Liver (tissue), 3 donors: Measurements from ENCODE around the gene FCRL5.

Experiments used
- GABPA ChIP-seq, 2 donors: IDR thresholded peaks in 1 of 2; conservative IDR thresholded peaks in 1 of 2; 2 replicates each; pipeline ENCODE4 v1.6.1; 2016; ENCODE audit warnings: antibody characterized with exemption in 2 of 2, mild to moderate bottlenecking in 1 of 2, moderate library complexity in 1 of 2
- MAX ChIP-seq: IDR thresholded peaks from 2 replicates; pipeline ENCODE4 v1.6.1; 2016; ENCODE audit warnings: antibody characterized with exemption
- TF ChIP-seq, protein P1 (sequence below): fragments of 150-350 bp; IDR thresholded peaks from 2 replicates; pipeline ENCODE4 v1.5.1; 2017; ENCODE audit warnings: improper control_type of control experiment, low read depth, low read length; ENCODE audit not compliant: missing input control
- donor health status: healthy.
- donor health status: healthy.

- TF ChIP-seq, protein P1, sequence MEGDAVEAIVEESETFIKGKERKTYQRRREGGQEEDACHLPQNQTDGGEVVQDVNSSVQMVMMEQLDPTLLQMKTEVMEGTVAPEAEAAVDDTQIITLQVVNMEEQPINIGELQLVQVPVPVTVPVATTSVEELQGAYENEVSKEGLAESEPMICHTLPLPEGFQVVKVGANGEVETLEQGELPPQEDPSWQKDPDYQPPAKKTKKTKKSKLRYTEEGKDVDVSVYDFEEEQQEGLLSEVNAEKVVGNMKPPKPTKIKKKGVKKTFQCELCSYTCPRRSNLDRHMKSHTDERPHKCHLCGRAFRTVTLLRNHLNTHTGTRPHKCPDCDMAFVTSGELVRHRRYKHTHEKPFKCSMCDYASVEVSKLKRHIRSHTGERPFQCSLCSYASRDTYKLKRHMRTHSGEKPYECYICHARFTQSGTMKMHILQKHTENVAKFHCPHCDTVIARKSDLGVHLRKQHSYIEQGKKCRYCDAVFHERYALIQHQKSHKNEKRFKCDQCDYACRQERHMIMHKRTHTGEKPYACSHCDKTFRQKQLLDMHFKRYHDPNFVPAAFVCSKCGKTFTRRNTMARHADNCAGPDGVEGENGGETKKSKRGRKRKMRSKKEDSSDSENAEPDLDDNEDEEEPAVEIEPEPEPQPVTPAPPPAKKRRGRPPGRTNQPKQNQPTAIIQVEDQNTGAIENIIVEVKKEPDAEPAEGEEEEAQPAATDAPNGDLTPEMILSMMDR: no peak
- TF ChIP-seq GABPA (IDR thresholded peaks at IDR 0.05 in 1 of 2, conservative IDR thresholded peaks at IDR 0.05 in 1 of 2): no peak
- no peak for TF ChIP-seq MAX
Observed at GRCh38 chr1:157487504-157487903, 64.8 kb downstream of the FCRL5 start.
